CD8-positive, alpha-beta memory T cell (primary cell): ENCODE results near the gene PTH2. TPM values are rescaled to one million over a fixed set of nuclear protein-coding genes. Genes with fewer than 3 reads are reported as not detected.

Experiments
- CTCF ChIA-PET: fragments of 350-600 bp; sonication (Branson Sonifier 250); formaldehyde crosslinking; loops from one replicate; lab custom pipeline; 2021; ENCODE audit warnings: antibody characterized with exemption; lab: Charles Lee
- POLR2A ChIA-PET: fragments of 350-600 bp; sonication (Branson Sonifier 250); formaldehyde crosslinking; loops from one replicate; lab custom pipeline; 2021; ENCODE audit warnings: antibody characterized with exemption; lab: Charles Lee
- DNase-seq, 5 donors: peaks; one replicate each; pipeline versions ENCODE4 v3.0.0 to v3.0.0-alpha.2; 2020 to 2022; ENCODE audit warnings: mixed read lengths in 1 of 5
- H3K27ac ChIP-seq: one replicate; pipeline ENCODE4 v1.7.0; 2013; ENCODE audit warnings: low read depth, mild to moderate bottlenecking, low read length, moderate library complexity
- H3K27me3 ChIP-seq: 2 replicates; pipeline ENCODE4 v1.7.0; 2013; ENCODE audit warnings: low read length, mild to moderate bottlenecking; ENCODE audit not compliant: insufficient read depth, poor library complexity, severe bottlenecking
- H3K36me3 ChIP-seq: 2 replicates; pipeline ENCODE4 v1.7.0; 2013; ENCODE audit warnings: mild to moderate bottlenecking, low read length, moderate library complexity; ENCODE audit not compliant: insufficient read depth
- H3K4me1 ChIP-seq: 2 replicates; pipeline ENCODE4 v1.7.0; 2013; ENCODE audit warnings: mild to moderate bottlenecking, low read length, moderate library complexity; ENCODE audit not compliant: insufficient read depth
- H3K4me3 ChIP-seq: 2 replicates; pipeline ENCODE4 v1.7.0; 2013; ENCODE audit warnings: mild to moderate bottlenecking, low read length
- H3K9me3 ChIP-seq: 2 replicates; pipeline ENCODE4 v1.7.0; 2013; ENCODE audit warnings: mild to moderate bottlenecking, low read length
- H3K27ac Mint-ChIP-seq, 8 donors: one replicate each; pipeline ENCODE4 v1.8.0; 2020 to 2021; ENCODE audit warnings: mixed read lengths in 8 of 8, mild to moderate bottlenecking in 6 of 8, inconsistent platforms in 3 of 8, moderate library complexity in 3 of 8
- H3K27me3 Mint-ChIP-seq, 2 donors: one replicate each; pipeline ENCODE4 v1.8.0; 2020 to 2021; ENCODE audit warnings: mixed read lengths in 2 of 2, mild to moderate bottlenecking in 1 of 2, moderate library complexity in 1 of 2
- H3K36me3 Mint-ChIP-seq, 3 donors: one replicate each; pipeline ENCODE4 v1.8.0; 2020 to 2021; ENCODE audit warnings: mixed read lengths in 3 of 3, inconsistent platforms in 1 of 3, mild to moderate bottlenecking in 1 of 3
- H3K4me1 Mint-ChIP-seq, 3 donors: one replicate each; pipeline ENCODE4 v1.8.0; 2020 to 2021; ENCODE audit warnings: mixed read lengths in 3 of 3, inconsistent platforms in 1 of 3, mild to moderate bottlenecking in 1 of 3
- H3K4me3 Mint-ChIP-seq, 7 donors: one replicate each; pipeline ENCODE4 v1.8.0; 2020 to 2021; ENCODE audit warnings: mixed read lengths in 7 of 7, mild to moderate bottlenecking in 6 of 7, moderate library complexity in 4 of 7, inconsistent platforms in 2 of 7
- H3K9me3 Mint-ChIP-seq, 5 donors: one replicate each; pipeline ENCODE4 v1.8.0; 2020 to 2022; ENCODE audit warnings: mixed read lengths in 5 of 5, mild to moderate bottlenecking in 3 of 5, moderate library complexity in 2 of 5, inconsistent platforms in 1 of 5
- polyA plus RNA-seq: library from polyadenylated mRNA; unstranded; fragments of 300-500 nt; fragmentation: Illumina TruSeq; gene quantifications from one replicate; pipeline ENCODE4 v1.2.3, GENCODE V29; 2021
- total RNA-seq, 2 experiments: library from RNA; stranded (reverse); gene quantifications; one replicate each; pipeline ENCODE4 v1.2.3, GENCODE V29; 2021

The PTH2 gene
- total and polyA plus RNA-seq, 3 experiments from 2014 or later = not detected

GRCh38 chr19:49436381-49437017, 13.3 kb upstream of the PTH2 start:
- Histone ChIP-seq H3K36me3 (no peaks in the 10 kb centered on the region), H3K27ac (no peak overlapping the region), H3K4me1 (peaks cover 8% of the 10 kb centered on the region), H3K27me3 (peaks cover 79% of the 10 kb centered on the region), H3K9me3 (no peaks in the 10 kb centered on the region), H3K4me3 (no peak overlapping the region)
- Mint-ChIP-seq H3K9me3 (peaks cover 0 to 3% (median 0%) of the 10 kb centered on the region in 5 donors), H3K36me3 (peaks cover 0 to 1% (median 0%) of the 10 kb centered on the region in 3 donors), H3K27me3 (peaks cover 81 to 94% of the 10 kb centered on the region in 2 donors), H3K4me1 (peaks cover 23 to 40% (median 29%) of the 10 kb centered on the region in 3 donors), H3K4me3 (no peak overlapping the region), H3K27ac (peak overlapping the region in 1 of 8 donors; percentile 64)
- POLR2A ChIA-PET = interaction anchor here (0.5 kb wide), 1 partner anchor 40 kb away, joined by 4 read pairs; no protein-coding TSS in a partner anchor
- CTCF ChIA-PET = interaction anchor here (1.9 kb wide), 1 partner anchor 8 kb away, joined by 4 read pairs; no protein-coding TSS in a partner anchor
- DNase-seq = peak; percentile 38 to 65 (median 50)

- peaks cover 0 to 1% (median 0%) of the 10 kb centered on the region in 3 donors for H3K36me3 Mint-ChIP-seq
- H3K27ac Mint-ChIP-seq = peak overlapping the region in 1 of 8 donors; percentile 23
- no peak overlapping the region for H3K4me3 ChIP-seq
- DNase-seq = no peak
- no peaks in the 10 kb centered on the region for H3K36me3 ChIP-seq
- peaks cover 0 to 3% (median 0%) of the 10 kb centered on the region in 5 donors for H3K9me3 Mint-ChIP-seq
- POLR2A ChIA-PET = interaction anchor here (0.5 kb wide), 1 partner anchor 35 kb away, joined by 8 read pairs; no protein-coding TSS in a partner anchor
- no peak overlapping the region for H3K27ac ChIP-seq
- peaks cover 20 to 38% (median 28%) of the 10 kb centered on the region in 3 donors for H3K4me1 Mint-ChIP-seq
- peak overlapping the region in 1 of 7 donors; percentile 64 for H3K4me3 Mint-ChIP-seq
- no peaks in the 10 kb centered on the region for H3K9me3 ChIP-seq
- peaks cover 82 to 96% of the 10 kb centered on the region in 2 donors for H3K27me3 Mint-ChIP-seq
- peaks cover 82% of the 10 kb centered on the region for H3K27me3 ChIP-seq
- peaks cover 7% of the 10 kb centered on the region for H3K4me1 ChIP-seq
- CTCF ChIA-PET = interaction anchor here (1.3 to 1.9 kb wide), 2 partner anchors 9 to 44 kb away, joined by 4 read pairs; no protein-coding TSS in a partner anchor
These were observed 12.4 kb upstream of the PTH2 start for GRCh38 chr19:49435670-49436069.

GRCh38 chr19:49434907-49435583, 11.8 kb upstream of the PTH2 start:
- H3K4me3 Mint-ChIP-seq = peak overlapping the region in 1 of 7 donors; percentile 68
- peaks cover 0 to 4% (median 0%) of the 10 kb centered on the region in 3 donors for H3K36me3 Mint-ChIP-seq
- H3K4me1 ChIP-seq = peaks cover 7% of the 10 kb centered on the region
- peaks cover 19 to 38% (median 26%) of the 10 kb centered on the region in 3 donors for H3K4me1 Mint-ChIP-seq
- no peaks in the 10 kb centered on the region for H3K36me3 ChIP-seq
- ChIA-PET POLR2A (interaction anchor here (0.5 kb wide), 1 partner anchor 35 kb away, joined by 8 read pairs; no protein-coding TSS in a partner anchor), CTCF (interaction anchor here (1.3 to 1.9 kb wide), 2 partner anchors 10 to 43 kb away, joined by 4 read pairs; no protein-coding TSS in a partner anchor)
- peaks cover 78 to 96% of the 10 kb centered on the region in 2 donors for H3K27me3 Mint-ChIP-seq
- no peak for DNase-seq
- no peaks in the 10 kb centered on the region for H3K9me3 ChIP-seq
- H3K27me3 ChIP-seq = peaks cover 82% of the 10 kb centered on the region
- H3K27ac Mint-ChIP-seq = peak overlapping the region in 2 of 8 donors; percentile 23 to 24
- no peak overlapping the region for H3K4me3 ChIP-seq
- peaks cover 0 to 3% (median 0%) of the 10 kb centered on the region in 5 donors for H3K9me3 Mint-ChIP-seq
- H3K27ac ChIP-seq = no peak overlapping the region

- Mint-ChIP-seq H3K36me3 (peaks cover 0 to 4% (median 0%) of the 10 kb centered on the region in 3 donors), H3K27me3 (peaks cover 75 to 95% of the 10 kb centered on the region in 2 donors), H3K27ac (peak overlapping the region in 1 of 8 donors; percentile 63), H3K9me3 (peaks cover 0 to 3% (median 0%) of the 10 kb centered on the region in 5 donors), H3K4me3 (peak overlapping the region; percentile 4 to 78 (median 44)), H3K4me1 (peaks cover 23 to 43% (median 26%) of the 10 kb centered on the region in 3 donors)
- H3K27ac ChIP-seq = no peak overlapping the region
- no peaks in the 10 kb centered on the region for H3K36me3 ChIP-seq
- no peaks in the 10 kb centered on the region for H3K9me3 ChIP-seq
- no peak overlapping the region for H3K4me3 ChIP-seq
- H3K27me3 ChIP-seq = peaks cover 83% of the 10 kb centered on the region
- DNase-seq = no peak
- H3K4me1 ChIP-seq = peaks cover 11% of the 10 kb centered on the region
- POLR2A ChIA-PET = no interaction called here
- CTCF ChIA-PET = no interaction called here
These were observed 10.1 kb upstream of the PTH2 start for GRCh38 chr19:49433240-49433901.

- peaks cover 27 to 49% (median 29%) of the 10 kb centered on the region in 3 donors for H3K4me1 Mint-ChIP-seq
- H3K4me3 Mint-ChIP-seq = peak overlapping the region in 3 of 7 donors; percentile 19 to 68 (median 52)
- CTCF ChIA-PET = interaction anchor here (1.4 kb wide), 1 partner anchor 38 kb away, joined by 3 read pairs; no protein-coding TSS in a partner anchor
- peaks cover 0 to 4% (median 0%) of the 10 kb centered on the region in 3 donors for H3K36me3 Mint-ChIP-seq
- DNase-seq = peak in 1 of 5 donors; percentile 20
- H3K27me3 Mint-ChIP-seq = peaks cover 73 to 93% of the 10 kb centered on the region in 2 donors
- peaks cover 0 to 3% (median 0%) of the 10 kb centered on the region in 5 donors for H3K9me3 Mint-ChIP-seq
- POLR2A ChIA-PET = interaction anchor here (0.6 kb wide), 1 partner anchor 151 kb away, joined by 3 read pairs; no protein-coding TSS in a partner anchor
- Histone ChIP-seq H3K27me3 (peaks cover 79% of the 10 kb centered on the region), H3K36me3 (no peaks in the 10 kb centered on the region), H3K4me1 (peaks cover 19% of the 10 kb centered on the region), H3K27ac (no peak overlapping the region), H3K4me3 (no peak overlapping the region), H3K9me3 (no peaks in the 10 kb centered on the region)
- peak overlapping the region in 2 of 8 donors; percentile 19 to 32 for H3K27ac Mint-ChIP-seq
These were observed 9.2 kb upstream of the PTH2 start for GRCh38 chr19:49432141-49433073.

- Mint-ChIP-seq H3K36me3 (peaks cover 0 to 4% (median 0%) of the 10 kb centered on the region in 3 donors), H3K4me3 (peak overlapping the region in 1 of 7 donors; percentile 26), H3K27ac (no peak overlapping the region), H3K9me3 (peaks cover 0 to 3% (median 0%) of the 10 kb centered on the region in 5 donors), H3K27me3 (peaks cover 74 to 93% of the 10 kb centered on the region in 2 donors), H3K4me1 (peaks cover 33 to 53% (median 35%) of the 10 kb centered on the region in 3 donors)
- Histone ChIP-seq H3K4me1 (peaks cover 20% of the 10 kb centered on the region), H3K27ac (peak overlapping the region; percentile 12), H3K36me3 (no peaks in the 10 kb centered on the region), H3K4me3 (no peak overlapping the region), H3K27me3 (peaks cover 80% of the 10 kb centered on the region), H3K9me3 (no peaks in the 10 kb centered on the region)
- peak in 1 of 5 donors; percentile 59 for DNase-seq
- CTCF ChIA-PET = interaction anchor here (1.4 kb wide), 1 partner anchor 39 kb away, joined by 3 read pairs; no protein-coding TSS in a partner anchor
- POLR2A ChIA-PET = no interaction called here
These were observed 8.1 kb upstream of the PTH2 start for GRCh38 chr19:49431330-49431749.
